ENCODE results near the gene FNIP1.

GRCh38 chr5:131659290-131659689 lies 137.5 kb downstream of the FNIP1 start:
- TF ChIP-seq CTCF (IDR thresholded peaks at IDR 0.05), result no peak
- no peak for TF ChIP-seq SMC3 (IDR thresholded peaks at IDR 0.05; ENCODE audit: low read depth, low read length)
